HCT116 (cell line): Measurements from ENCODE around the gene SORL1. TPM values are rescaled to one million over a fixed set of nuclear protein-coding genes. Genes with fewer than 3 reads are reported as not detected.

Experiments used
- ATAC-seq: fragments of 200-7000 bp; cut with Tn5 transposase; 2 replicates; pipeline ENCODE4 v1.9.1; 2020; ENCODE audit warnings: mild to moderate bottlenecking, moderate library complexity
- BruUV-seq: library from RNA; stranded (reverse); fragments of 400-500 nt; replicated peaks from 2 replicates; lab custom pipeline; 2021; lab: Mats Ljungman, UMichigan
- CTCF ChIA-PET: fragments of 300-600 bp; sonication (Branson Sonifier 250); formaldehyde crosslinking; loops from one replicate; lab custom pipeline; 2021; ENCODE audit warnings: antibody characterized with exemption; lab: Charles Lee
- POLR2A ChIA-PET: fragments of 300-600, 350-600 bp; sonication (Branson Sonifier 250); formaldehyde crosslinking; loops from one replicate; lab custom pipeline; 2021; ENCODE audit warnings: antibody characterized with exemption; lab: Charles Lee
- RAD21 ChIA-PET, 2 experiments: fragments of 300-600 bp; sonication (Branson Sonifier 250); formaldehyde crosslinking; loops; one replicate each; lab custom pipeline; 2023; ENCODE audit warnings: low total read pairs in 2 of 2; ENCODE audit not compliant: uncharacterized antibody in 2 of 2, unreplicated experiment in 2 of 2, low non-redundant PET in 1 of 2; lab: Charles Lee
- DNase-seq: peaks from one replicate; pipeline ENCODE4 v3.0.0-alpha.2; 2010; ENCODE audit warnings: low read depth, low spot score
- H2AFZ ChIP-seq: fragments of 200-600 bp; shearing (Covaris generic), sonication (generic); 2 replicates; pipeline ENCODE4 v1.6.1; 2017; ENCODE audit warnings: low read depth, mixed run types, mixed read lengths, antibody characterized with exemption, low read length; ENCODE audit not compliant: poor library complexity, severe bottlenecking
- H3K27ac ChIP-seq: 2 replicates; pipeline ENCODE4 v1.5.1; 2012; ENCODE audit warnings: low read depth, low read length
- H3K27me3 ChIP-seq: fragments of 200-600 bp; sonication (generic); 2 replicates; pipeline ENCODE4 v1.6.1; 2016; ENCODE audit warnings: mixed run types, low read length, mixed read lengths; ENCODE audit not compliant: insufficient read depth
- H3K36me3 ChIP-seq, 2 experiments: fragments of 200-500 bp in 1 of 2; fragments of 200-600 bp in 1 of 2; sonication (Bioruptor generic) in 1 of 2; sonication (generic) in 1 of 2; 2 replicates each; pipeline versions ENCODE4 v1.5.1 to v1.6.1; 2014 to 2016; ENCODE audit warnings: low read length in 2 of 2, inconsistent platforms in 1 of 2, mixed read lengths in 1 of 2, mixed run types in 1 of 2; ENCODE audit not compliant: insufficient read depth in 2 of 2, control insufficient read depth in 1 of 2
- H3K4me1 ChIP-seq, 2 experiments: fragments of 200-600 bp in 1 of 2; sonication (generic) in 1 of 2; 2 replicates each; pipeline versions ENCODE4 v1.5.1 to v1.6.1; 2012 to 2017; ENCODE audit warnings: low read length in 2 of 2, inconsistent platforms in 1 of 2, mild to moderate bottlenecking in 1 of 2, mixed read lengths in 1 of 2, mixed run types in 1 of 2, moderate library complexity in 1 of 2; ENCODE audit not compliant: insufficient read depth in 2 of 2, control insufficient read depth in 1 of 2
- H3K4me2 ChIP-seq: fragments of 200-600 bp; sonication (generic); 2 replicates; pipeline ENCODE4 v1.6.1; 2017; ENCODE audit warnings: mixed run types, low read length, mixed read lengths
- H3K4me3 ChIP-seq, 2 experiments: fragments of 200-600 bp in 1 of 2; sonication (generic) in 1 of 2; replicated peaks in 1 of 2; 2 replicates each; pipeline ENCODE4 v1.5.1; 2011 to 2016; ENCODE audit warnings: low read length in 2 of 2, control low read depth in 1 of 2, low read depth in 1 of 2, mild to moderate bottlenecking in 1 of 2, mixed read lengths in 1 of 2, mixed run types in 1 of 2
- H3K79me2 ChIP-seq: fragments of 200-600 bp; sonication (generic); 2 replicates; pipeline ENCODE4 v1.6.1; 2017; ENCODE audit warnings: mild to moderate bottlenecking, mixed run types, low read length, moderate library complexity, mixed read lengths; ENCODE audit not compliant: insufficient read depth
- H3K9ac ChIP-seq: fragments of 200-600 bp; sonication (generic); 2 replicates; pipeline ENCODE4 v1.6.1; 2016; ENCODE audit warnings: low read length, mixed read lengths
- H3K9me2 ChIP-seq: fragments of 200-600 bp; sonication (generic), shearing (Covaris generic); 2 replicates; pipeline ENCODE4 v1.6.1; 2017; ENCODE audit warnings: mixed run types, mild to moderate bottlenecking, moderate library complexity; ENCODE audit not compliant: insufficient read depth
- H3K9me3 ChIP-seq, 2 experiments: fragments of 200-500 bp in 1 of 2; fragments of 200-600 bp in 1 of 2; sonication (Bioruptor generic) in 1 of 2; sonication (generic) in 1 of 2; 2 replicates each; pipeline ENCODE4 v1.6.1; 2014 to 2017; ENCODE audit warnings: low read length in 2 of 2, mixed read lengths in 2 of 2, inconsistent platforms in 1 of 2, low read depth in 1 of 2, mild to moderate bottlenecking in 1 of 2, mixed run types in 1 of 2, moderate library complexity in 1 of 2; ENCODE audit not compliant: control insufficient read depth in 1 of 2, insufficient read depth in 1 of 2
- H4K20me1 ChIP-seq: fragments of 200-600 bp; sonication (generic), shearing (Covaris generic); 2 replicates; pipeline ENCODE4 v1.6.1; 2017; ENCODE audit warnings: mixed run types, mild to moderate bottlenecking, moderate library complexity; ENCODE audit not compliant: insufficient read depth
- CBX3 ChIP-seq: IDR thresholded peaks from 2 replicates; pipeline ENCODE4 v1.6.1; 2012; ENCODE audit warnings: low read depth
- CEBPB ChIP-seq: IDR thresholded peaks from 2 replicates; pipeline ENCODE4 v1.6.1; 2012; ENCODE audit warnings: low read depth
- EGR1 ChIP-seq: IDR thresholded peaks from 2 replicates; pipeline ENCODE4 v1.6.1; 2012; ENCODE audit warnings: low read depth
- ELF1 ChIP-seq: IDR thresholded peaks from 2 replicates; pipeline ENCODE4 v1.6.1; 2012; ENCODE audit warnings: low read depth, borderline replicate concordance
- EZH2 ChIP-seq: fragments of 200-600 bp; sonication (generic); IDR thresholded peaks from 2 replicates; pipeline ENCODE4 v1.6.1; 2017; ENCODE audit warnings: antibody characterized with exemption, mixed run types
- EZH2phosphoT487 ChIP-seq: fragments of 200-600 bp; IDR thresholded peaks from 2 replicates; pipeline ENCODE4 v1.6.1; 2018; ENCODE audit warnings: antibody characterized with exemption, borderline replicate concordance
- JUND ChIP-seq: IDR thresholded peaks from 2 replicates; pipeline ENCODE4 v1.6.1; 2012
- POLR2A ChIP-seq: IDR thresholded peaks from 2 replicates; pipeline ENCODE4 v1.7.0; 2011; ENCODE audit warnings: borderline replicate concordance; ENCODE audit not compliant: insufficient read depth, insufficient read length; ENCODE audit errors: extremely low read depth
- POLR2AphosphoS5 ChIP-seq: IDR thresholded peaks from 2 replicates; pipeline ENCODE4 v1.6.1; 2011; ENCODE audit warnings: mild to moderate bottlenecking, low read depth, low read length, moderate library complexity
- RAD21 ChIP-seq: IDR thresholded peaks from 2 replicates; pipeline ENCODE4 v1.6.1; 2012; ENCODE audit warnings: low read depth, mild to moderate bottlenecking
- SIN3A ChIP-seq: IDR thresholded peaks from 2 replicates; pipeline ENCODE4 v1.6.1; 2012; ENCODE audit warnings: low read depth
- SP1 ChIP-seq: IDR thresholded peaks from 2 replicates; pipeline ENCODE4 v1.6.1; 2012; ENCODE audit warnings: low read depth
- SRF ChIP-seq: IDR thresholded peaks from 2 replicates; pipeline ENCODE4 v1.6.1; 2012; ENCODE audit warnings: low read depth
- YY1 ChIP-seq: IDR thresholded peaks from 2 replicates; pipeline ENCODE4 v1.6.1; 2011; ENCODE audit warnings: low read length, low read depth, moderate library complexity, mild to moderate bottlenecking; ENCODE audit not compliant: insufficient replicate concordance; ENCODE audit errors: extremely low read depth
- ZFX ChIP-seq: fragments of 450-650 bp; IDR thresholded peaks from 2 replicates; pipeline ENCODE4 v1.6.1; 2017
- ZNF274 ChIP-seq: fragments of 200-500 bp; sonication (Bioruptor generic); IDR thresholded peaks from 2 replicates; pipeline ENCODE4 v1.6.1; 2014; ENCODE audit warnings: mild to moderate bottlenecking, low read depth, low read length, inconsistent platforms
- intact Hi-C: fragments of 100-400 bp; cut with micrococcal nuclease; formaldehyde crosslinking; loops from 2 replicates; pipeline ENCODE4 v1.10.0; 2022
- total RNA-seq: library from RNA; stranded (reverse); gene quantifications from one replicate; pipeline ENCODE4 v1.2.1, GENCODE V29; 2021; ENCODE audit not compliant: unreplicated experiment
- TF ChIP-seq, protein P1 (sequence below): IDR thresholded peaks from 2 replicates; pipeline ENCODE4 v1.6.1; 2012
- TF ChIP-seq, protein P2 (sequence below): IDR thresholded peaks from 2 replicates; pipeline ENCODE4 v1.6.1; 2012

The SORL1 gene
- total RNA-seq, 1 experiment from 2014 or later: 17.4 TPM

DNA sequence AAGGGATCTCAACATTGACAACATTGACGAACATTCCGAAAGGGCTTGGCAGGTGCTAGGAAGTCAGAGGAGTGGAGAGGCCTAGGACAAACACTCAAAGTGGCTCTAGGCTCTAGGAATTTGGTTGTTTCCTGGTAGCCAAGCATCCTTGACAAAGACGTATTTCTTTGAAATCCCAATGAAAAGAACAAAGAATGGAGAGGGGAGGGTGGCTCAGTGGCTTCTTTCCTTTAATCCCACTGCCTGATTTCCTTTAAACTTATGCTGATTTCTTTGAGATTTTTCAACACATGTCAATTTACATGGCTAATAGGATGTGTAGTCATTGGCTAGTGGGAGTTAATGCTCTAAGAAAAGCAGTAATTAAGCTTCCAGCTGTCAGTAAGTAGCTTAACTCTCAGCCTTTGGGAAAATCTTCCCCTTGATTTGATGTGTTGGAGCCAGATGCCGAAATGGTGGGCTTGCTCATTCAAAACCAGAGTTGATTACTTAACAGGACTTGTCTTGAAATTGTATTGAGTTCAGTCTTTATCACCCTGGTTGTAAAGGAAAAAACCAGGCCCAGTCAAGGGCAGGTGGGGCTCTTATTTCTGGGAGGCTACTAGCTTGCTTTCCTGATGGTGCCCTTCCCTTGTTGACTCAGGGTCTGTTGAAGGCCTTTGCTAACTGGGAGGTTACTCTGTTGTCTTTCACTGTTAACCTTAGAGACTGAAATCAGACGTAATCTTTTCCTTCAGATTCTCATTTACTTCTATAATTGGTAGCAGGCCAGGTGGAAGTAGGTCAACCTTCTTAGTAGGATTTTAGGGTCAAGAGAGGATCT, 45.3 kb downstream of the SORL1 start:
- TF ChIP-seq CBX3 (no peak), SP1 (no peak), EZH2phosphoT487 (no peak), ZFX (no peak), SRF (no peak), POLR2A (no peak), CEBPB (no peak), RAD21 (no peak), POLR2AphosphoS5 (no peak), YY1 (no peak), SIN3A (no peak), ZNF274 (no peak), ELF1 (no peak), EZH2 (no peak), JUND (no peak), EGR1 (no peak)
- TF ChIP-seq, protein P1, sequence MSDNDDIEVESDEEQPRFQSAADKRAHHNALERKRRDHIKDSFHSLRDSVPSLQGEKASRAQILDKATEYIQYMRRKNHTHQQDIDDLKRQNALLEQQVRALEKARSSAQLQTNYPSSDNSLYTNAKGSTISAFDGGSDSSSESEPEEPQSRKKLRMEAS: no peak
- TF ChIP-seq, protein P2, sequence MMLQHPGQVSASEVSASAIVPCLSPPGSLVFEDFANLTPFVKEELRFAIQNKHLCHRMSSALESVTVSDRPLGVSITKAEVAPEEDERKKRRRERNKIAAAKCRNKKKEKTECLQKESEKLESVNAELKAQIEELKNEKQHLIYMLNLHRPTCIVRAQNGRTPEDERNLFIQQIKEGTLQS: no peak
- H3K4me1 ChIP-seq: no peaks in the 10 kb centered on the region
- H3K9ac ChIP-seq: no peak overlapping the region
- H3K4me3 ChIP-seq: no peak overlapping the region
- ATAC-seq (no peak), DNase-seq (no peak)
- intact Hi-C loops: no loop called here
- H3K27ac ChIP-seq: no peak overlapping the region
- H3K4me2 ChIP-seq: no peak overlapping the region
- no peaks in the 10 kb centered on the region for H3K79me2 ChIP-seq
- no peaks in the 10 kb centered on the region for H3K36me3 ChIP-seq
- no peak overlapping the region for H2AFZ ChIP-seq
- no peaks in the 10 kb centered on the region for H3K9me2 ChIP-seq
- RAD21 ChIA-PET: no interaction called here
- H3K27me3 ChIP-seq: no peaks in the 10 kb centered on the region
- CTCF ChIA-PET: no interaction called here
- H4K20me1 ChIP-seq: no peaks in the 10 kb centered on the region
- H3K9me3 ChIP-seq: no peaks in the 10 kb centered on the region
- POLR2A ChIA-PET: no interaction called here
- no TSS peak for BruUV-seq
